NCI-H146 (cell line): Measurements from ENCODE around the gene TPO.
"Not testable (repeated sequence)": the region's sequence is repeated elsewhere in the genome, so short reads cannot be mapped to it uniquely, and the experiment has no call there.

Experiments
- DNase-seq: peaks from one replicate; lab custom pipeline; 2025; lab: John Stamatoyannopoulos, UW

Gene TPO

GRCh38 chr2:1413156-1413710, at the start of gene TPO:
TSS of gene TPO (plus strand) at chr2:1413463. CDS start at chr2:1414409, 946 bp downstream.
- DNase-seq: no peak

- DNase-seq: peak; percentile 5
Measured at GRCh38 chr2:1366546-1367134, 46.6 kb upstream of the TPO start.

- DNase-seq: no peak
Measured at GRCh38 chr2:1367601-1368000, 45.7 kb upstream of the TPO start.

GRCh38 chr2:1369905-1370304, 43.4 kb upstream of the TPO start:
- DNase-seq: no peak

GRCh38 chr2:1370461-1370860, 42.8 kb upstream of the TPO start:
- DNase-seq: no peak

- no peak for DNase-seq
Measured at GRCh38 chr2:1371082-1371481, 42.2 kb upstream of the TPO start.

- no peak for DNase-seq
Measured at GRCh38 chr2:1373830-1374229, 39.4 kb upstream of the TPO start.

GRCh38 chr2:1374287-1374686, 39.0 kb upstream of the TPO start:
- no peak for DNase-seq

DNA sequence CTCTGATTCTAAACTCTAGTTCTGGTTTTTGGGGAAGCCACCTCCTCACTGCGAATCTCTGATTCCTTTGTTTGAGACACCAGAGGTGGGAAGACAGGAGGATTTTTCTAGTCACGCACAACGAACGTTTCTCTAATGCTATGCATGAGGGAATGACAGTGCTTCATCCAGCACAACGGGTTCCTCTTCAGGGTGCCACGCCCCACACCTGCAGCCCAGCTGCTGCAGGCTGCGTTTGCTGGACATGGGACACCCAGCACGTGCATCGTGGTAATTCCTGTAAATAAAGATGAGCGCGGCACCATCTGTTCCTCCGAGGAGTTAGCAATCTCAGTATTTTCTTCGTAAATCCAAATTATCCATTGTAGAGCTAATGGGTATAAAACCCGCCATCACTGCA, 37.5 kb upstream of the TPO start:
- DNase-seq: no peak

- no peak for DNase-seq
Measured at GRCh38 chr2:1377473-1377872, 35.8 kb upstream of the TPO start.

DNA sequence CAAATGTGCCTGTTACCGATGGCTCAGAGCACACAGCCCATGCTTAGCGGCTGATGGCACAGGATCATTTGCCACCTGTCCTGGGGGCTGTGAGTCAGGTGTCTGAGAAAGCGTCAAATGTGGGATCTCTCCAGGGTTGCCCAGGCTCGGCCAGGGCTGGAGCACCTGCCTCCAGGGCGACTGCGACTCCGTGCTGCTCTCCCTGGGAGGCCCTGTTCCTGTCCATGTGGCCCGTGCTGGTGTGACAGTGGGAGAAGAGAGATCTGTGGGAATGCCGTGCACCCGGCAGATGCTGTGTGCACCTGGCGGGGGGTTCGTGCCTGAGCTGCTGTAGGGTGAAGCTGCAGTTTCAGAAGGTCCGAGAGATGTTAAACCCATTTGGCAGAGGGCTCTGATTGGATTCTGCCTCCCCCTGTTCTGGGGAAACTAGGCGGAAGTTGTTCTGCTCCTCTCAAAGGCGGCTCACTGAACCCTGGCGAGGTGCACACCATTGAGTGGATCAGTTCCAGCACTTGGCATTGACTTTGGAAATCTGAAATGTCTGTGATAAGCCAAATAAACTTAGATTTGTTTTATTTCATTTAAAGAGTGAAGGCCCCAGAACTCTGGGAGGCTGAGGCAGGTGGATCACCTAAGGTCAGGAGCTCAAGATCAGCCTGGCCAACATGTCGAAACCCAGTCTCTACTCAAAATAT, 34.7 kb upstream of the TPO start:
- no peak for DNase-seq

DNA sequence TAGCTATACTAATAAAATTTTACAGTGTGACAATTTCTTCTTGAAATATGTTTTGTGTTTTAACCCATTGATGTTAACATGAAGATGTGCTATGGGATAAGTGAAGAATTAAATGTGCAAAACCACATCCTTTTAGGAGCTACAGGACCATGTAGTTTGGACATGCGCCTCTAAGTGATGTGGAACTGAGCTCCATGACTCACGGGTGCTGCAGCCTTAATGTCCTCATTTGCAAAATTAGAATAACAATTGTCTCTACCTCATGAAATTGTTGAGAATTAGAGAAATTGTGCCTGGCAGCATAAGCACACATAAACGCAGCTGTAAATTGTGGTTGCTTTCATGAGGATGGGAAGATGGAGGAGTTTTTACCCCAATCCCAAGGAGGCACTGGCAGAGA, 31.6 kb upstream of the TPO start:
- DNase-seq: no peak

DNA sequence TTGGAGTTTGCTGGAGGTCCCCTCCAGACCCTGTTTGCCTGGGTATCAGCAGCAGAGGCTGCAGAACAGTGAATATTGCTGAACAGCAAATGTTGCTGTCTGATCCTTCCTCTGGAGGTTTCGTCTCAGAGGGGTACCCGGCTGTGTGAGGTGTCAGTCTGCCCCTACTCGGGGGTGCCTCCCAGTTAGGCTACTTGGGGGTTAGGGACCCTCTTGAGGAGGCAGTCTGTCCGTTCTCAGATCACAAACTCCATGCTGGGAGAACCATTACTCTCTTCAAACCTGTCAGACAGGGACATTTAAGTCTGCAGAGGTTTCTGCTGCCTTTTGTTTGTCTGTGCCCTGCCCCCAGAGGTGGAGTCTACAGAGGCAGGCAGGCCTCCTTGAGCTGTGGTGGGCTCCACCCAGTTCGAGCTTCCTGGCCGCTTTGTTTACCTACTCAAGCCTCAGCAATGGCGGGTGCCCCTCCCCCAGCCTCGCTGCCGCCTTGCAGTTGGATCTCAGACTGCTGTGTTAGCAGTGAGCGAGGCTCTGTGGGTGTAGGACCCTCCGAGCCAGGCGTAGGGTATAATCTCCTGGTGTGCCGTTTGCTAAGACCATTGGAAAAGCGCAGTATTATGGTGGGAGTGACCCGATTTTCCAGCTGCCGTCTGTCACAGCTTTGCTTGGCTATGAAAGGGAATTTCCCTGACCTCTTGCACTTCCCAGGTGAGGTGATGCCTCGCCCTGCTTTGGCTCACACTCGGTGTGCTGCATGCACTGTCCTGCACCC, 25.1 kb upstream of the TPO start:
- not testable (repeated sequence) for DNase-seq

DNA sequence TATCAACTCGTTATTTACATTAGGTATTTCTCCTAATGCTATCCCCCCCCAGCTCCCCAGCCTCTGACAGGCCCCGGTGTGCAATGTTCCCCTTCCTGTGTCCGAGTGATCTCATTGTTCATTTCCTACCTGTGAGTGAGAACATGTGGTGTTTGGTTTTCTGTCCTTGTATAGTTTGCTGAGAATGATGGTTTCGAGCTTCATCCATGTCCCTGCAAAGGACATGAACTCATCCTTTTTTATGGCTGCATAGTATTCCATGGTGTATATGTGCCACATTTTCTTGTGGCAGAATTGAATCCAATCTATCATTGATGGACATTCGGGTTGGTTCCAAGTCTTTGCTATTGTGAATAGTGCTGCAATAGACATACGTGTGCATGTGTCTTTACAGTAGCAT, 23.1 kb upstream of the TPO start:
- not testable (repeated sequence) for DNase-seq

DNA sequence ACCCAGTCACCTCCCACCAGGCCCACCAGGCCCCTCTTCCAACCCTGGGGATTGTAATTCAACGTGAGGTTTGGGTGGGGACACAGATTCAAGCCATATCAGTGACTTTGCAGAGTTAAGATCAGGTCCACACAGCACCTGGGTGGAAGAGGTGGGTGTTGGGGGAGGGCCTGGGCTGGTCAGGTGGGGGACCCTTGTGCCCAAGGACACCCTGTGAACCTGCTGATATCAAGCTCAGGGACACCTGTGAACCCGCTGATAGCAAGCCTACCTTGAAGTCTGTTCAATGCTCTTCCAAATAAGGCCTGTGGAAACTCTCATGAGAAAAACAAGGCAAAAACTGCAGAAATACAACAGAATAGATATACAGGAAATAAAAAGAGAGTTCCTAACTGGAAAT, 19.9 kb upstream of the TPO start:
- DNase-seq: no peak

DNA sequence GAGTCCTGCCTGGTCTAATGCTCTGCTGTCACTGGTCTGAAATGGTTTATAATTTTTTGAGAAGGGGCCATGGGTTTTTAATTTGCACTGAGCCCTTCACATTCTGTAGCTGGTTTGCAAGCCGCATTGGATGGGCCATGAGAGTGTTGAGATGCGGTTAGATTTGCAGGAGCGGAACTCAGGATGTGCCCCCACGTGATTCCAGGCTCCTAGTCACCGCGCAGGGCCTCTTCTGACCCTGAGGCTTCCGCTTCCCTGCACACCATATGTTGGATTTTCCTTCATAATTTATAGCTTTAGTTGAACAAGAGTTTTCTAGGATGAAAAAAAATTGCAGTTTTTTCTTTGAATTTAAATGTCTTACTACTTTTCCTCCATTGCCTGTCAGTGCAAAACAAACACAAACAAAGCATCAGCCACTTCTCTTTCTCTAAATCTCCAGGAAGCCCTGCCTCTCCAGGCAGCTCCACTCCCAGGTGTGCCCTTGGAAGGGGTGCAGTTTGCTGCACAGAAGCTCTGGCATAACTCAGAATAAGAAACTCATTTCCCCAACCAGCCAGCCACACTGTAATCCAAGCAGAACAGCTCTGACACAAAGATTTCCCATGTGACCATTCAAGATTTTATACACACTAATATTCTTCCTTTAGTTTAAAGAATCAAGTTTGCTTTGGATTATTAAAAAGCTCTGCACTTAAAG, 18.4 kb upstream of the TPO start:
- DNase-seq: no peak

DNA sequence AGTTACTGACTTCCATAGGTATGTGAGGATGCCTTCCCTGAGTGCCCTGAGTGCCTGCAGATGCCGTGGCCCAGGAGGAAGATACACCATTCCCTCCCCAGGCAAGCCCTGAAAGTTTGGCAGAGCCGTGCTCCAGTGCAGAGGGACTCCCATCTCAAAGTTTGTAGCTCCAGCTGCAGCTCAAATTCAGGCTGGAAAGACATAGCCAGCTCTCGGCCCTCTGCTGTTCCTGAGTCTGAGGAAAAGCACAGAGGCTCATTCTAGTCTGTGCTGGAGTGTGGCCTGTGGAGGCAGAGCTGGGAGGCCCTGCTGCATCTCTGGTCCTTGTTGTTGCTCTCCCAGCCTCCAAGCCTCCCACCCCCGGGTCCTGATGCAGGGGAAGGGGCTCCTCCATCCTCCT, 15.9 kb upstream of the TPO start:
- DNase-seq: no peak

- DNase-seq: no peak
Measured at GRCh38 chr2:1398191-1398590, 15.1 kb upstream of the TPO start.

- DNase-seq: no peak
Measured at GRCh38 chr2:1400943-1401735, 12.1 kb upstream of the TPO start.

GRCh38 chr2:1402064-1402463, 11.2 kb upstream of the TPO start:
- DNase-seq: no peak

DNA sequence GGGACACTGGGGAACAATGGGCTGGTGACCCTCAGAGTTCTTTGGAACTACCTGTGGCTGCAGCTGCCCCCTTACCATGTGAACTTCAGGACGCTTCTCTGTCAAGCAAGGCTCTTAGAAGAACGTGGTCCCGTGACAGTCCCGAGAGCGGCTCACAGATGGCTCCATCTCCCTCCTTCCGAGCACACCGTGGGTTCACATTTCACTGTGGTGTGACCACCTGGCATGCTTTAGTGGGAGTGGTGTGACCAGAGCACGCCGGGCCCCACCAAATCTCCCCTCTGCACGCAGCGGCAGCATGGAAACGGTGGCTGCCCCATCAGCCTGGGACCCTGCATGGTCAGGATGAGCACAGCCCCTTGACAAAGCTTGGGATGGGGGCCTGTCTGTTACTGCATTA, 9.7 kb upstream of the TPO start:
- DNase-seq: no peak

GRCh38 chr2:1405124-1405523, 8.1 kb upstream of the TPO start:
- no peak for DNase-seq
